Measurements from ENCODE around the gene GGA3.
A peak's percentile ranks its signal among the peaks of the same experiment; 100 is the strongest.
"Not testable (repeated sequence)": the region's sequence is repeated elsewhere in the genome, so short reads cannot be mapped to it uniquely, and the experiment has no call there.

The GGA3 gene

DNA sequence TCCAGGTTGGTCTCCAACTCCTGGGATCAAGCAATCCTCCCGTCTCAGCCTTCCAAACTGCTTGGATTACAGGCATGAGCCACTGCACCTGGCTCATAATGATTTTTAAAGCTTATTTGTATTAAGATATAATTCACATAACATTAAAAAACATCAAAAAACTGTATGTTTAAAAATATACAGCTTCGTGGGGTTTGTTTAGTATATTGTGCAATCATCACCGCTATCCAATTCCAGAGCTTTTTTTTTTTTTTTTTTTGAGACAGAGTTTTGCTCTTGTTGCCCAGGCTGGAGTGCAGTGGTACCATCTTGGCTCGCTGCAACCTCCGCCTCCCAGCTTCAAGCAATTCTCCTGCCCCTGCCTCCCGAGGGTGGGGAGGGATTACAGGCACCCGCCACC lies 38.9 kb upstream of the GGA3 start:
- DNase-seq (ENCODE audit: low read depth): no peak
- TF ChIP-seq, protein P1, sequence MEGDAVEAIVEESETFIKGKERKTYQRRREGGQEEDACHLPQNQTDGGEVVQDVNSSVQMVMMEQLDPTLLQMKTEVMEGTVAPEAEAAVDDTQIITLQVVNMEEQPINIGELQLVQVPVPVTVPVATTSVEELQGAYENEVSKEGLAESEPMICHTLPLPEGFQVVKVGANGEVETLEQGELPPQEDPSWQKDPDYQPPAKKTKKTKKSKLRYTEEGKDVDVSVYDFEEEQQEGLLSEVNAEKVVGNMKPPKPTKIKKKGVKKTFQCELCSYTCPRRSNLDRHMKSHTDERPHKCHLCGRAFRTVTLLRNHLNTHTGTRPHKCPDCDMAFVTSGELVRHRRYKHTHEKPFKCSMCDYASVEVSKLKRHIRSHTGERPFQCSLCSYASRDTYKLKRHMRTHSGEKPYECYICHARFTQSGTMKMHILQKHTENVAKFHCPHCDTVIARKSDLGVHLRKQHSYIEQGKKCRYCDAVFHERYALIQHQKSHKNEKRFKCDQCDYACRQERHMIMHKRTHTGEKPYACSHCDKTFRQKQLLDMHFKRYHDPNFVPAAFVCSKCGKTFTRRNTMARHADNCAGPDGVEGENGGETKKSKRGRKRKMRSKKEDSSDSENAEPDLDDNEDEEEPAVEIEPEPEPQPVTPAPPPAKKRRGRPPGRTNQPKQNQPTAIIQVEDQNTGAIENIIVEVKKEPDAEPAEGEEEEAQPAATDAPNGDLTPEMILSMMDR (IDR thresholded peaks at IDR 0.05; ENCODE audit: control insufficient read depth, extremely low read depth, insufficient read depth): no peak
- H3K4me3 ChIP-seq (ENCODE audit: low read depth, low read length): no peak overlapping the region

DNA sequence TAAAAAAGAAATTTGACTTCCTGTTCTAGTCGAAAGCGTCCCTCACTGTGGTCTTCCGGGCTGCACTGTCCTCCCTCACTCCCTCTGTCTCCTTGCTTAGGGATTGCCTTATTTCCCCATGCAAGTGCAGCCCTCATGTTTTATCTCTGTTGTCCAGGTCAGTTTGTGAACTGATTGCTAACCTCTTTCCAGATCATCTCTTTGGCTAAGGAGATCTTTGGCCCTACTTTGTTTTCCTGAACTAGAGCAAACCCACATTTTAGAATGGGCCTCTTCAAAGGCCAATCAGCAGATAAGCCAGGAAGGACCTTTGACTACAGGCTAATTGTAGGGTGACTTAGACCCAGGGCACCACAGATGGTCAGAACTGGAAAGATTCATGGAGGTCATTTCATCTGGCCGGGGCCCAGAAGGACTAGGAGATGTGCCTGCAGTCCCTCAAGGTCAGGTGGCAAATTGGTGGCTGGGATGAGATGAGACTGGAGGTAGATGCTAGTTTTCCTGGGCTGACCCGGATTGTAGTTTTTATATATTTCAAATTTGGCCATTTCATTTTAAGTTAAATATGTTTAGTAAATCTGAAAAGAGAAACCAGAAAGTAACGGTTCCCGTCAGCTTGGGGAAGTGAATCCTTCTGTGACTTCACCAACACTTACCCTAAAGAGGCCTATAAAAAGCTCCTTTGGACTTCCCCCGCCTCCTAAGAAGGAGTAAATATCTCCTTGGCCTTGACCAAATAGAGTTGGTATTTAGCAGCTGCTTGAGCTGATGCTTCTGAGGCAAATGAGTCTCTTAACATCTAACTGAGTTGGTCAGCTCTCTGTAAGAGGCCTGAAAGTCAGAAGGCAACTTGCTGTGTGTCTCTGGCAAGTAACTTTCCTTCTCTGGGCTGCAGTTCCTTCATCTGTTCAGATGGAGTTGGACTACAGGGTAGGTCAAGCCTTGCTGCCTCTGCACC lies 34.1 kb upstream of the GGA3 start:
- no peak for DNase-seq (ENCODE audit: low read depth)
- no peak overlapping the region for H3K4me3 ChIP-seq (ENCODE audit: low read depth, low read length)
- TF ChIP-seq, protein P1 (IDR thresholded peaks at IDR 0.05; ENCODE audit: control insufficient read depth, extremely low read depth, insufficient read depth): no peak

DNA sequence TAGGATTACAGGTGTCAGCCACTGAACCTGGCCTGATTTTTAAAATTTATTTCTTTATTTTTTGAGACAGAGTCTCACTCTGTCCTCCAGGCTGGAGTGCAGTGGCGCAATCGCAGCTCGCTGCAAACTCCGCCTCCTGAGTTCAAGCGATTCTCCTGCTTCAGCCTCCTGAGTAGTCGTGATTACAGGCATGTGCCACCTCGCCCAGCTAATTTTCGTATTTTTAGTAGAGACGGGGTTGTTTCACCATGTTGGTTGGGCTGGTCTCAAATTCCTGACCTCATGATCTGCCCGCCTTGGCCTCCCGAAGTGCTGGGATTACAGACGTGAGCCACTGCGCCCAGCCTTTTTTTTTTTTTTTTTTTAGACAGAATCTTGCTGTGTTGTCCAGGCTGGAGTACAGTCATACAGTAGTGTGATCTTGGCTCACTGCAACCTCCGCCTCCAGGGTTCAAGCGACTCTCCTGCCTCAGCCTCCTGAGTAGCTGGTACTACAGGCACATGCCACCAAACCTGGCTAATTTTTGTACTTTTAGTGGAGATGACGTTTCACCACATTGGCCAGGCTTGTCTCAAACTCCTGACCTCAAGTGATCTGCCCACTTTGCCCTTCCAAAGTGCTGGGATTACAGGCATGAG lies 31.5 kb upstream of the GGA3 start:
- H3K4me3 ChIP-seq (ENCODE audit: low read depth, low read length); DNase-seq (ENCODE audit: low read depth): not testable (repeated sequence)

DNA sequence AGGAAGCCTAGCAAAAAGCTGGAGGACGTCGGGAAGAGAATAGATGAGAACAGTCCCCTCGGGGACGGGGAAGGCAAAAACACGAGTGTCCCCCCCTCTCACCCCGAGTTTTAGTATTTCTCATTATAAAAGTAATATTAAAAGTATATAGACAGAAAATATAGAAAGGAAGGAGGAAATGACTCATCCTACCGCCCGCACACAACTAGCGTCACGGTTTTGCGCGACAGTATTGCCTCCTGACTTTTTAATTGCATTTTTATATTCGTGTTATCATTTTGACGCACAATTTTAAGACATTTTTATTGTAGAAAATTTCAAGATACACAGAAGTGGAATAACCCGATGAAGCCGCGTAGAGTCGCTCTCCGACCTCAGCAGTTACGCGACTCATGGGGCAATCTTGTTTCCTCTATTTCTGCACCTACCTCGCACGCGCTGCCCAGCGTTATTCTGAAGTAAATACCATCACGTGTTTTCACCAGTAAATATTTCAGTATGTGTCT lies 28.5 kb upstream of the GGA3 start:
- H3K4me3 ChIP-seq (ENCODE audit: low read depth, low read length): peak overlapping the region; percentile 83
- DNase-seq (ENCODE audit: low read depth): no peak
- TF ChIP-seq, protein P1 (IDR thresholded peaks at IDR 0.05; ENCODE audit: control insufficient read depth, extremely low read depth, insufficient read depth): peak; percentile 31; the same call in 1 of the 2 replicates

DNA sequence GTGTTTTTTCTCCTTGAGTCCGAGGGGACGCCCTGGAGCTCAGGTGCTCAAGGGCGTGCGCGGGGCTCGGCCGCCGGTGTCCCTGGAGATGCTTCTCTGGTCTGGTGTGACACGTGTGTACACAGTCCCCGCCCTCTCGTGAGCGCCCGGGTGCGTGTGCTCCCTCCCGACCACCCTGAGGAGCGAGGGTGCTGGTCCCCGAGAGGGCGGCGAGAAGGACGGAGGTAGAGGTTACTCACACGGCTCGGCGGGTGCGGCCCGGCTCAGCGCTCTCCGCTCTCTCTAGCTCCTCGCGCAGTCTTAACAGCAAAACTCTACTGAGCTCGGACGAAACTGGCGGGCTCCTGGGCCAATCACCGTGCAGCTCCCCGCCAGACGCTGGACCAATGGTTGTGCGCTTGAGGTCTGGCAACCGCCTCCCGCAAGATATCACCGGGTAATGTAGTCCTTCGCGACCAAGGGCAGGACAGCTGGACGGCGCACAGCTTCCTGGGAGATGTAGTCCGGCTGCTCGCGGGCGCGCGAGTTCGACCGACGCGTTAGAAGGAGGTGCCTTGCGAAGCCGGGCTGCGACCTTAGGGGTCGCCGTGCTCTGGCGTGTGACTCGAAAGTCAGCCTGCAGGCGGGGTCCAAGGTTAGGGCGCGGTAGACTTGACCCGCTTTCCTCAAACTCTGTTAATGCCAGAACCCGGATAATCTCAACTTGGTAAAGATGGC lies 27.9 kb upstream of the GGA3 start, which contains the start of gene SLC25A19:
Gene SLC25A19, minus strand, starts transcription at position 319 of the 717 bp plus-strand sequence. CDS start 2,669 bp downstream, outside the sequence.
- TF ChIP-seq, protein P1 (IDR thresholded peaks at IDR 0.05; ENCODE audit: control insufficient read depth, extremely low read depth, insufficient read depth): peak; percentile 34; the same call in 1 of the 2 replicates
- peak; percentile 96 for DNase-seq (ENCODE audit: low read depth)
- peak within 1 kb of the TSS; percentile 83 for H3K4me3 ChIP-seq (ENCODE audit: low read depth, low read length)

DNA sequence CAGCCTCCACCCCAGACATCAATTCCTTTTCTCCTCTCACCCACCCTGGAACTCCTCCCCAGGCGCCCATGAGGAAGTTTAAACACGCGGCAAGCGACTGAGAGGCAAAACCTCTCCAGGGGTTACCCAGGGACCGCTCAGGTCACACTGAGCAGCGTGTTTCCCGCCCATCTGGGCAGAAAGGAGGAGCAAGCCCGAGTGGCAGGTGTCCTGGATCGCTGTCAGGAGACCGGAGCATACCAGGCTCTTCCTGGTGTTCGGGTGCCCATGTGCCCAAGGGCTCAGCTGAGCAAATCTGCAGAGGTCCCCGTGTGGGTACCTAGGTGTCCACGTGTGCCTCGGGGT lies 27.3 kb upstream of the GGA3 start:
- H3K4me3 ChIP-seq (ENCODE audit: low read depth, low read length): peak overlapping the region; percentile 83
- no peak for DNase-seq (ENCODE audit: low read depth)
- TF ChIP-seq, protein P1 (IDR thresholded peaks at IDR 0.05; ENCODE audit: control insufficient read depth, extremely low read depth, insufficient read depth): no peak

DNA sequence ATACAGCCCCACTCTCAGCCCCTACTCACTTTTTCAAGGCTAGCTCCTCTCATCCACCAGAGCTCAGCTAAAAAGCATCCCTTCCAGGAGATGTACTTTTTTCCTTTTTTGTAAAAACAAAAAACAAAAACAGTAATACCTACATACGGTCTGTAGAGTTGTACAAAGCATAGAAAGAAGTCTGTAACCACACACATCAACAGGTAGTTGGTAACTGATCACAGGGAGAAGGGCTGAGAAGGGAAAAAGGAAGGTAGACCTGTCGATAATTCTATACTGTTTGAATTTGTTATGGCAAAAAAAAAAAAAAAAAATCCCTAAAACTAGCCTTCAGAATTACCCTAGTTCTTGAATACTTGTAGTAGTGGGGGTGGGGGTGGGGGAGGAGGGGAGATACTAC lies 27.0 kb upstream of the GGA3 start:
- TF ChIP-seq, protein P1 (IDR thresholded peaks at IDR 0.05; ENCODE audit: control insufficient read depth, extremely low read depth, insufficient read depth): no peak
- peak overlapping the region; percentile 83 for H3K4me3 ChIP-seq (ENCODE audit: low read depth, low read length)
- DNase-seq (ENCODE audit: low read depth): no peak

Data from LNCaP clone FGC (cell line).